ENCODE measurements around the gene DLGAP1. TPM values are rescaled to one million over a fixed set of nuclear protein-coding genes. Genes with fewer than 3 reads are reported as not detected.
"Not testable (repeated sequence)": the region's sequence is repeated elsewhere in the genome, so short reads cannot be mapped to it uniquely, and the experiment has no call there.

DLGAP1 gene
- total and polyA plus RNA-seq, 2 donors = 2.1 to 7.5 TPM

GRCh38 chr18:3472681-3473544, 982.2 kb downstream of the DLGAP1 start:
- Histone ChIP-seq H3K36me3 (ENCODE audit: insufficient read depth) (no peaks in the 10 kb centered on the region), H3K4me1 (ENCODE audit: insufficient read depth) (no peaks in the 10 kb centered on the region), H3K27ac (ENCODE audit: low read depth) (no peak overlapping the region), H3K4me3 (ENCODE audit: low read depth, low read length) (no peak overlapping the region)
- WGBS = 85% methylated on average over 18 of the region's 18 CpGs
- DNase-seq (ENCODE audit: extremely low spot score) = no peak

GRCh38 chr18:3472121-3472520, 983.0 kb downstream of the DLGAP1 start:
- WGBS = 88% methylated on average over 3 of the region's 3 CpGs
- DNase-seq (ENCODE audit: extremely low spot score); H3K4me3 ChIP-seq (ENCODE audit: low read depth, low read length); H3K4me1 ChIP-seq (ENCODE audit: insufficient read depth); H3K27ac ChIP-seq (ENCODE audit: low read depth); H3K36me3 ChIP-seq (ENCODE audit: insufficient read depth): not testable (repeated sequence)

GRCh38 chr18:3471141-3471648, 983.9 kb downstream of the DLGAP1 start:
- Histone ChIP-seq H3K4me1 (ENCODE audit: insufficient read depth) (no peaks in the 10 kb centered on the region), H3K4me3 (ENCODE audit: low read depth, low read length) (no peak overlapping the region), H3K36me3 (ENCODE audit: insufficient read depth) (no peaks in the 10 kb centered on the region), H3K27ac (ENCODE audit: low read depth) (no peak overlapping the region)
- no peak for DNase-seq (ENCODE audit: extremely low spot score)
- WGBS = 90% methylated on average over 3 of the region's 3 CpGs

DNA sequence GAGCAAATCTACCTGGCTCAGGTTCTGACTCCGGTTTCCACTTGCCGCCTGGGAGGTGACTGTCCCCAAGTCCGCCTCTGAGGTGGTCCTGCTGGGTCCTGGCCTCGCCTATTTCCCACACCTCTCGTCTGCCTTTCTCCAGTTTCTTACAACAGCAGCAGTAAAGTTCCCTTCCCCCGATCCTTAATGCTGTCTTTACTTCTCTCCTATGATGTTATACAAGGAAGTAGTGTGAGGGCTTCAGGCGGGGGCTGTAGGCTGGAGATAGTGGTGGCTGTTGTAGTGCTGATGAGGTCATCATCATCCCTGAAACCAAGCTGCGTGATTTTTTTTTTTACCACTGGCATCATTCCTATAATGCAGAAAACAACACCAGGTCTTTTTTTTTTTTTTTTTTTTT, 986.3 kb downstream of the DLGAP1 start:
- H3K36me3 ChIP-seq (ENCODE audit: insufficient read depth) = no peaks in the 10 kb centered on the region
- 74% methylated on average over 8 of the region's 8 CpGs for WGBS
- no peak overlapping the region for H3K4me3 ChIP-seq (ENCODE audit: low read depth, low read length)
- no peak overlapping the region for H3K27ac ChIP-seq (ENCODE audit: low read depth)
- DNase-seq (ENCODE audit: extremely low spot score) = no peak
- H3K4me1 ChIP-seq (ENCODE audit: insufficient read depth) = no peaks in the 10 kb centered on the region

GRCh38 chr18:3468066-3468705, 986.9 kb downstream of the DLGAP1 start:
- H3K27ac ChIP-seq (ENCODE audit: low read depth) = no peak overlapping the region
- no peak overlapping the region for H3K4me3 ChIP-seq (ENCODE audit: low read depth, low read length)
- H3K36me3 ChIP-seq (ENCODE audit: insufficient read depth) = no peaks in the 10 kb centered on the region
- H3K4me1 ChIP-seq (ENCODE audit: insufficient read depth) = no peaks in the 10 kb centered on the region
- DNase-seq (ENCODE audit: extremely low spot score) = no peak
- WGBS = 96% methylated on average over 9 of the region's 9 CpGs

DNA sequence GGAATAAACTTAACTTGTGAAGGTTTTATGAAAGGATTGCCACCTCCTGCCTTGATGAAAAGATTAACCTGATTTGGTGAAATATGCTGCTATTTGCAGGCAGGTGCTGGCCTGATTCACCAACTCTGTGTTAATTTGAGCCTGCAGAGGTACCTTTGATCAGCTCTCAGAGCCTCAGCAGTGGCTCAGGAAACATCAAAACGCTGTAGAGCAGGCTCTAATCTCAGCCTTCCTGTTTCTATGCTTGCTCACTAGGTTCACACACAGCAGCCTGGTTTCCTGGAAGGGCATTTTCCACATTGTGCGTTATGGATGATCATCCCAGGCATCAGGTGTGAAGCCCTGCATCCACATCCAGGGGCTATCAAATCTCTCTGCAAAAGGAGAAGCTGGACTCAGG, 988.2 kb downstream of the DLGAP1 start:
- no peak for DNase-seq (ENCODE audit: extremely low spot score)
- H3K36me3 ChIP-seq (ENCODE audit: insufficient read depth) = no peaks in the 10 kb centered on the region
- WGBS = 25% methylated on average over 2 of the region's 2 CpGs
- no peak overlapping the region for H3K27ac ChIP-seq (ENCODE audit: low read depth)
- no peak overlapping the region for H3K4me3 ChIP-seq (ENCODE audit: low read depth, low read length)
- H3K4me1 ChIP-seq (ENCODE audit: insufficient read depth) = no peaks in the 10 kb centered on the region

- 53% methylated on average over 5 of the region's 5 CpGs for WGBS
- no peak overlapping the region for H3K27ac ChIP-seq (ENCODE audit: low read depth)
- DNase-seq (ENCODE audit: extremely low spot score) = no peak
Measured at GRCh38 chr18:3466045-3466444, 989.1 kb downstream of the DLGAP1 start.

DNA sequence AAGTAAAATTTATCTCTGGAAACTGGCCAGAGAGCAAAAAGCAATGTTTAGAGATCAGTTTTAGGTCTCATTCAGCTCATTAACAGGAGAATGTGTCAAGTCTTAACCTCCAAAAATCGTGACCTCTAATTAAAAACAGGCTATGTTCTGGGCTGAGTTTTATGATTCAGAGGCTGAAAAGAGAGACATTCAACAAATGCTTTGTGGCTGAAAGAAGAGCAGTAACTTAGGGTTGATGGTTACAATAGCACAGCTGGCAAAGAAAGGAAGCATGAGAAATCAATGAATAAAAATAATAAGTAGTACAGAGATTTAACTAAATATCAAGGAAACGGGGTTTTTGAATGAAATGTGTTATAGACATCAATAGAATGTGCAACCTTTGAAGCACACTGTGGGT, 992.1 kb downstream of the DLGAP1 start:
- H3K4me1 ChIP-seq (ENCODE audit: insufficient read depth) = no peaks in the 10 kb centered on the region
- H3K4me3 ChIP-seq (ENCODE audit: low read depth, low read length) = no peak overlapping the region
- no peak for DNase-seq (ENCODE audit: extremely low spot score)
- no peaks in the 10 kb centered on the region for H3K36me3 ChIP-seq (ENCODE audit: insufficient read depth)
- no peak overlapping the region for H3K27ac ChIP-seq (ENCODE audit: low read depth)
- WGBS = 39% methylated on average over 2 of the region's 2 CpGs

More at GRCh38 chr18:3466045-3466444, 989.1 kb downstream of the DLGAP1 start:
- no peak overlapping the region for H3K4me3 ChIP-seq (ENCODE audit: low read depth, low read length)
- no peaks in the 10 kb centered on the region for H3K4me1 ChIP-seq (ENCODE audit: insufficient read depth)
- H3K36me3 ChIP-seq (ENCODE audit: insufficient read depth) = no peaks in the 10 kb centered on the region

- H3K36me3 ChIP-seq (ENCODE audit: insufficient read depth) = no peaks in the 10 kb centered on the region
- DNase-seq (ENCODE audit: extremely low spot score) = no peak
- WGBS = 91% methylated on average over 5 of the region's 5 CpGs
- no peak overlapping the region for H3K27ac ChIP-seq (ENCODE audit: low read depth)
- no peak overlapping the region for H3K4me3 ChIP-seq (ENCODE audit: low read depth, low read length)
- H3K4me1 ChIP-seq (ENCODE audit: insufficient read depth) = no peaks in the 10 kb centered on the region
Measured at GRCh38 chr18:3461704-3462103, 993.4 kb downstream of the DLGAP1 start.

- Histone ChIP-seq H3K36me3 (ENCODE audit: insufficient read depth) (no peaks in the 10 kb centered on the region), H3K27ac (ENCODE audit: low read depth) (no peak overlapping the region), H3K4me3 (ENCODE audit: low read depth, low read length) (no peak overlapping the region), H3K4me1 (ENCODE audit: insufficient read depth) (no peaks in the 10 kb centered on the region)
- DNase-seq (ENCODE audit: extremely low spot score) = no peak
- 96% methylated on average over 4 of the region's 4 CpGs for whole genome bisulfite sequencing
Measured at GRCh38 chr18:3460823-3461398, 994.2 kb downstream of the DLGAP1 start.

DNA sequence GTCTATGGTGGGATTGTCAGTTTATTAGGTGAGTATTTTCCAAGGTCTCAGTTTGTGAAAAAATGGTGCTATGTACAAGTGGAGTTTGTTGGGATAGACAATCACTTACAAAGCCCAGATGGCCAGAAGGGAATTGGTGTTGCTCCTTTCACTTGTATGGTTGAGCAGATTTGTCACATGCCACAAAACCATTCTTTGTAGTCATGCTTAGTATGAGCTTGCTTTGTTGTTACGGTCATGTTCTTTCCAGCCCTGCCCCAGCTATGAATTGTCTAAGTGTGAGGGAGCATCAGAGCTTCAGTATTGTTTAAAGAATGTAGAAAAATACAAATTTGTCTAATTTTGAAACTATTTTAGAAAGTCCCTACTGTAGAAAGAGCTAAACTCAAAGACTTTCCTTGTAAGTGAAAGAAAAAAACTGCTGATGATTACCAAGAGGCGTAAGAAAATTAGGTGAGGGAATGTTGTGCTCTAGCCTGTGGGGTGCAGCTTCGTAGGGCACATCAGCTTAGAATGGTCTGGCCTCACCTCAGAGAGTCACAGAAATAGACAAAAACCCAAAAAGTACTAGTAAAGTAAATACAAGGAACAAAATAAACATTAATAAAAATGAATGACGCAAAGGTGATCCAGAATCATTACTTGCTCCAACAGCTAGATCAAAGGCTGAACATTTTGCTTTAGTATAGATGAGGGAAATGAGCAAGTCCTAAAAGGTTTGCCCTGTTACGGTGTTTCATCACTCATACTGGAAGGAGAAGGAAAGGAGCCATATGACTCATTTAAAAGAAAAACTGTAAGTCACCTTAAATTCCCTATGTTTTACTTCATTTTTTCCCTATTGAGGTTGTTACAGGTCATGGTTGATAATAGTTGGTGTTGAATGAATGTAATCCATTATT, 995.9 kb downstream of the DLGAP1 start:
- WGBS = 87% methylated on average over 5 of the region's 5 CpGs
- H3K27ac ChIP-seq (ENCODE audit: low read depth) = no peak overlapping the region
- no peaks in the 10 kb centered on the region for H3K4me1 ChIP-seq (ENCODE audit: insufficient read depth)
- no peaks in the 10 kb centered on the region for H3K36me3 ChIP-seq (ENCODE audit: insufficient read depth)
- no peak for DNase-seq (ENCODE audit: extremely low spot score)
- no peak overlapping the region for H3K4me3 ChIP-seq (ENCODE audit: low read depth, low read length)

DNA sequence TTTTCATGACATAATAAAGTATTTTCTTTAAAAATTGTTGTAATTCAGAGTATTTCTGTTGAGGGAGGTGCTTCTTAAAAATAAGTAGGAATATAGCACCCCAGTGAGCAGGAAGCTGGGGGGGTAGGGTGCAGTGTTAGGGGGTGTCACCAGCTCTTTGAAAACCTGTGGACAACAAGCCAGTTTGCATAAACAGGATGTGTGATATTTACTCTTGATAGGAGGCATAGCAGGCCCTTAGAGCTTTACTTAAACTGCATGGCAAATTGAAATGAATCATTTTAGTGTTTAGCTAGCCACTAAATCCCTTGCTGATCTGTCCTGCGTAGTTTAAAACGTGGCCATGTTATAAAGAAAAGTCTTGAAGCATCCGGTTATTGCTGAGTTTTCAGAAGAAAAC, 996.7 kb downstream of the DLGAP1 start:
- no peaks in the 10 kb centered on the region for H3K36me3 ChIP-seq (ENCODE audit: insufficient read depth)
- 67% methylated on average over 3 of the region's 3 CpGs for WGBS
- H3K4me1 ChIP-seq (ENCODE audit: insufficient read depth) = no peaks in the 10 kb centered on the region
- DNase-seq (ENCODE audit: extremely low spot score) = no peak
- no peak overlapping the region for H3K4me3 ChIP-seq (ENCODE audit: low read depth, low read length)
- peak overlapping the region; percentile 27 for H3K27ac ChIP-seq (ENCODE audit: low read depth)

- Histone ChIP-seq H3K36me3 (ENCODE audit: insufficient read depth) (no peaks in the 10 kb centered on the region), H3K27ac (ENCODE audit: low read depth) (no peak overlapping the region), H3K4me1 (ENCODE audit: insufficient read depth) (no peaks in the 10 kb centered on the region), H3K4me3 (ENCODE audit: low read depth, low read length) (no peak overlapping the region)
- DNase-seq (ENCODE audit: extremely low spot score) = no peak
- WGBS = 78% methylated on average over 15 of the region's 15 CpGs
Measured at GRCh38 chr18:3457261-3457724, 997.8 kb downstream of the DLGAP1 start.
